GM12873 (cell line): ENCODE measurements around the gene PRKAG3.
A peak's percentile ranks its signal among the peaks of the same experiment; 100 is the strongest.

Experiments used
- CTCF ChIP-seq: IDR thresholded peaks from 2 replicates; pipeline ENCODE4 v1.5.1; 2012; ENCODE audit warnings: low read depth, mild to moderate bottlenecking, moderate library complexity, low read length, control low read depth; ENCODE audit not compliant: insufficient read depth; ENCODE audit errors: missing control alignments

The PRKAG3 gene

GRCh38 chr2:218857371-218858137 is 26.0 kb upstream of the PRKAG3 start:
- TF ChIP-seq CTCF, result no peak

- no peak for TF ChIP-seq CTCF
Measured at GRCh38 chr2:218856896-218857243, 25.3 kb upstream of the PRKAG3 start.

- TF ChIP-seq CTCF, result no peak
Measured at GRCh38 chr2:218856167-218856895, 24.7 kb upstream of the PRKAG3 start.

GRCh38 chr2:218855305-218856166 is 23.9 kb upstream of the PRKAG3 start:
- no peak for TF ChIP-seq CTCF

- no peak for TF ChIP-seq CTCF
Measured at GRCh38 chr2:218854860-218855259, 23.3 kb upstream of the PRKAG3 start.

GRCh38 chr2:218853766-218854165 is 22.2 kb upstream of the PRKAG3 start:
- no peak for TF ChIP-seq CTCF

- TF ChIP-seq CTCF, result peak; percentile 85
Measured at GRCh38 chr2:218852911-218853667, 21.5 kb upstream of the PRKAG3 start.
